T-cell (primary cell): Measurements from ENCODE around the gene MFSD1. TPM values are rescaled to one million over a fixed set of nuclear protein-coding genes. Genes with fewer than 3 reads are reported as not detected.
A peak's percentile ranks its signal among the peaks of the same experiment; 100 is the strongest.

ENCODE experiments used
- ATAC-seq, 4 experiments: fragments of 200-7000 bp in 3 of 4; fragments of 150-1000 bp in 1 of 4; cut with Tn5 transposase; replicated peaks in 1 of 4; 1 replicate in 3 of 4; 2 replicates in 1 of 4; pipeline ENCODE4 v1.10.0; 2021; ENCODE audit warnings: moderate library complexity in 3 of 4, mild to moderate bottlenecking in 2 of 4, moderate number of reproducible peaks in 1 of 4
- CTCF ChIA-PET, 2 donors: fragments of 300-600 bp; sonication (Branson Sonifier 250); formaldehyde crosslinking; loops; one replicate each; lab custom pipeline; 2022; ENCODE audit warnings: antibody characterized with exemption in 2 of 2; lab: Charles Lee
- POLR2A ChIA-PET, 2 donors: fragments of 300-600 bp; sonication (Branson Sonifier 250); formaldehyde crosslinking; loops; one replicate each; lab custom pipeline; 2022; ENCODE audit warnings: antibody characterized with exemption in 2 of 2; lab: Charles Lee
- DNase-seq, 35 experiments: peaks; one replicate each; pipeline versions ENCODE4 v3.0.0 to v3.0.0-alpha.2; 2013 to 2023
- H3K27ac ChIP-seq: one replicate; pipeline ENCODE4 v1.5.1; 2013; ENCODE audit warnings: low read length
- H3K27me3 ChIP-seq, 2 experiments: replicated peaks in 1 of 2; 1 replicate in 1 of 2; 2 replicates in 1 of 2; pipeline versions ENCODE4 v1.6.1 to v1.7.0; 2013; ENCODE audit warnings: low read length in 1 of 2, mixed read lengths in 1 of 2; ENCODE audit not compliant: control insufficient read depth in 2 of 2, insufficient read depth in 2 of 2; ENCODE audit errors: extremely low read depth in 1 of 2
- H3K36me3 ChIP-seq, 2 donors: 1 replicate in 1 of 2; 2 replicates in 1 of 2; pipeline versions ENCODE4 v1.6.1 to v1.7.0; 2013; ENCODE audit warnings: low read length in 1 of 2; ENCODE audit not compliant: control insufficient read depth in 2 of 2, insufficient read depth in 1 of 2; ENCODE audit errors: extremely low read depth in 1 of 2
- H3K4me1 ChIP-seq, 2 experiments: 1 replicate in 1 of 2; 2 replicates in 1 of 2; pipeline versions ENCODE4 v1.6.1 to v1.7.0; 2013; ENCODE audit warnings: low read length in 2 of 2, mixed read lengths in 1 of 2; ENCODE audit not compliant: insufficient read depth in 2 of 2, control insufficient read depth in 1 of 2; ENCODE audit errors: extremely low read depth in 1 of 2
- H3K4me3 ChIP-seq, 2 donors: 1 replicate in 1 of 2; 2 replicates in 1 of 2; pipeline versions ENCODE4 v1.5.1 to v1.7.0; 2013; ENCODE audit warnings: mild to moderate bottlenecking in 2 of 2, low read length in 1 of 2, moderate library complexity in 1 of 2; ENCODE audit not compliant: control insufficient read depth in 1 of 2; ENCODE audit errors: extremely low read depth in 1 of 2
- H3K9me3 ChIP-seq: 2 replicates; pipeline ENCODE4 v1.7.0; 2013
- H3K27ac Mint-ChIP-seq, 2 donors: one replicate each; pipeline ENCODE4 v1.8.0; 2020 to 2021; ENCODE audit warnings: mild to moderate bottlenecking in 2 of 2, mixed read lengths in 2 of 2
- H3K27me3 Mint-ChIP-seq, 2 donors: one replicate each; pipeline ENCODE4 v1.8.0; 2021 to 2022; ENCODE audit warnings: mixed read lengths in 2 of 2
- H3K36me3 Mint-ChIP-seq: one replicate; pipeline ENCODE4 v1.8.0; 2021; ENCODE audit warnings: mixed read lengths
- H3K4me1 Mint-ChIP-seq, 3 donors: one replicate each; pipeline ENCODE4 v1.8.0; 2020 to 2022; ENCODE audit warnings: mixed read lengths in 3 of 3, mild to moderate bottlenecking in 1 of 3
- H3K4me3 Mint-ChIP-seq, 3 donors: one replicate each; pipeline ENCODE4 v1.8.0; 2020 to 2022; ENCODE audit warnings: mild to moderate bottlenecking in 3 of 3, mixed read lengths in 3 of 3, moderate library complexity in 3 of 3
- H3K9me3 Mint-ChIP-seq, 3 donors: one replicate each; pipeline ENCODE4 v1.8.0; 2020 to 2022; ENCODE audit warnings: mixed read lengths in 3 of 3
- WGBS: methylation state at CpG from one replicate; pipeline ENCODE4 v1.1.5; 2013; ENCODE audit warnings: missing lambda C conversion rate; ENCODE audit not compliant: insufficient coverage; 5-methylcytosine and 5-hydroxymethylcytosine counted together
- total RNA-seq, 35 experiments: library from RNA in 6 of 35; stranded (reverse) in 6 of 35; fragments of 120-200 nt in 1 of 35; gene quantifications; one replicate each; pipeline versions ENCODE4 v1.2.1 to v1.2.4 and lab custom pipeline; 2013 to 2026

The MFSD1 gene
- total RNA-seq, 5 donors from 2014 or later (not counting 1 experiment from before 2014, with no cell fraction given): 17.7 to 28.3 (median 25.5) TPM

GRCh38 chr3:158782283-158782989 lies 19.4 kb upstream of the MFSD1 start:
- H3K9me3 Mint-ChIP-seq: no peaks in the 10 kb centered on the region
- Histone ChIP-seq H3K4me1 (no peaks in the 10 kb centered on the region), H3K27me3 (no peaks in the 10 kb centered on the region), H3K27ac (no peak overlapping the region), H3K9me3 (no peaks in the 10 kb centered on the region), H3K4me3 (no peak overlapping the region), H3K36me3 (no peaks in the 10 kb centered on the region)
- no peak overlapping the region for H3K4me3 Mint-ChIP-seq
- WGBS: 0% methylated on average over 1 of the region's 3 CpGs
- CTCF ChIA-PET: no interaction called here
- H3K27me3 Mint-ChIP-seq: no peaks in the 10 kb centered on the region
- POLR2A ChIA-PET: no interaction called here
- no peak for ATAC-seq
- no peak for DNase-seq
- H3K4me1 Mint-ChIP-seq: no peaks in the 10 kb centered on the region
- no peak overlapping the region for H3K27ac Mint-ChIP-seq
- peaks cover 7% of the 10 kb centered on the region for H3K36me3 Mint-ChIP-seq

- no peaks in the 10 kb centered on the region for H3K9me3 Mint-ChIP-seq
- ATAC-seq (no peak), DNase-seq (no peak)
- ChIA-PET POLR2A (no interaction called here), CTCF (interaction anchor here in 1 of 2 donors (0.7 kb wide), 1 partner anchor 12 kb away, joined by 4 read pairs; no protein-coding TSS in a partner anchor)
- WGBS: no CpG with 5 or more reads among the region's 2 CpGs
- H3K27ac ChIP-seq: no peak overlapping the region
- H3K27ac Mint-ChIP-seq: no peak overlapping the region
- H3K4me1 ChIP-seq: no peaks in the 10 kb centered on the region
- H3K36me3 Mint-ChIP-seq: peaks cover 7% of the 10 kb centered on the region
- H3K4me1 Mint-ChIP-seq: no peaks in the 10 kb centered on the region
- H3K4me3 ChIP-seq: no peak overlapping the region
- no peaks in the 10 kb centered on the region for H3K9me3 ChIP-seq
- no peaks in the 10 kb centered on the region for H3K36me3 ChIP-seq
- no peaks in the 10 kb centered on the region for H3K27me3 Mint-ChIP-seq
- H3K27me3 ChIP-seq: no peaks in the 10 kb centered on the region
- H3K4me3 Mint-ChIP-seq: no peak overlapping the region
Measured at GRCh38 chr3:158783051-158783450, 18.8 kb upstream of the MFSD1 start.

- Histone ChIP-seq H3K36me3 (no peaks in the 10 kb centered on the region), H3K27me3 (no peaks in the 10 kb centered on the region), H3K4me1 (no peaks in the 10 kb centered on the region), H3K27ac (no peak overlapping the region), H3K9me3 (no peaks in the 10 kb centered on the region), H3K4me3 (no peak overlapping the region)
- POLR2A ChIA-PET: no interaction called here
- DNase-seq (no peak), ATAC-seq (no peak)
- H3K36me3 Mint-ChIP-seq: peaks cover 7% of the 10 kb centered on the region
- CTCF ChIA-PET: no interaction called here
- H3K27ac Mint-ChIP-seq: no peak overlapping the region
- H3K27me3 Mint-ChIP-seq: no peaks in the 10 kb centered on the region
- H3K4me1 Mint-ChIP-seq: peaks cover 0 to under 1% (median 0%) of the 10 kb centered on the region in 3 donors
- no peaks in the 10 kb centered on the region for H3K9me3 Mint-ChIP-seq
- no peak overlapping the region for H3K4me3 Mint-ChIP-seq
- WGBS: no CpG with 5 or more reads among the region's 3 CpGs
Measured at GRCh38 chr3:158785972-158786371, 15.9 kb upstream of the MFSD1 start.

- no peaks in the 10 kb centered on the region for H3K27me3 ChIP-seq
- ChIA-PET CTCF (interaction anchor here in 1 of 2 donors (1.5 to 2.0 kb wide), 3 partner anchors 14 to 62 kb away, joined by 4 to 13 read pairs (median 9); partner anchors contain the start of gene MFSD1), POLR2A (no interaction called here)
- no peaks in the 10 kb centered on the region for H3K4me1 ChIP-seq
- Mint-ChIP-seq H3K27ac (no peak overlapping the region), H3K9me3 (no peaks in the 10 kb centered on the region), H3K27me3 (no peaks in the 10 kb centered on the region), H3K36me3 (peaks cover 7% of the 10 kb centered on the region), H3K4me1 (peaks cover 3 to 6% (median 3%) of the 10 kb centered on the region in 3 donors), H3K4me3 (no peak overlapping the region)
- ATAC-seq: no peak
- no CpG with 5 or more reads among the region's 1 CpG for WGBS
- H3K9me3 ChIP-seq: no peaks in the 10 kb centered on the region
- no peak overlapping the region for H3K27ac ChIP-seq
- H3K4me3 ChIP-seq: no peak overlapping the region
- H3K36me3 ChIP-seq: no peaks in the 10 kb centered on the region
- DNase-seq: no peak
Measured at GRCh38 chr3:158788446-158788845, 13.4 kb upstream of the MFSD1 start.

- Mint-ChIP-seq H3K27ac (no peak overlapping the region), H3K36me3 (peaks cover 7% of the 10 kb centered on the region), H3K4me3 (no peak overlapping the region), H3K4me1 (peaks cover 3 to 6% (median 3%) of the 10 kb centered on the region in 3 donors), H3K27me3 (no peaks in the 10 kb centered on the region), H3K9me3 (no peaks in the 10 kb centered on the region)
- Histone ChIP-seq H3K4me3 (no peak overlapping the region), H3K27me3 (peaks cover 0 to 2% of the 10 kb centered on the region in 2 experiments), H3K36me3 (no peaks in the 10 kb centered on the region), H3K27ac (no peak overlapping the region), H3K4me1 (no peaks in the 10 kb centered on the region), H3K9me3 (no peaks in the 10 kb centered on the region)
- WGBS: no CpG with 5 or more reads among the region's 1 CpG
- ChIA-PET POLR2A (interaction anchor here in 1 of 2 donors (0.6 kb wide), 1 partner anchor 28 kb away, joined by 4 read pairs; no protein-coding TSS in a partner anchor), CTCF (interaction anchor here (0.6 to 2.0 kb wide), 17 partner anchors 13 to 680 kb away, joined by 3 to 13 read pairs (median 4); partner anchors contain the start of genes MFSD1 (in 1 of the 2) and RSRC1 (in 1 of the 2))
- no peak for ATAC-seq
- DNase-seq: no peak
Measured at GRCh38 chr3:158789592-158789991, 12.3 kb upstream of the MFSD1 start.

GRCh38 chr3:158790901-158791589 lies 10.8 kb upstream of the MFSD1 start:
- POLR2A ChIA-PET: interaction anchor here in 1 of 2 donors (0.5 to 0.7 kb wide), 3 partner anchors 87 to 1187 kb away, joined by 3 read pairs; no protein-coding TSS in a partner anchor
- H3K9me3 ChIP-seq: no peaks in the 10 kb centered on the region
- no peaks in the 10 kb centered on the region for H3K27me3 Mint-ChIP-seq
- peak in 14 of 35 experiments; percentile 0 to 76 (median 14) for DNase-seq
- no peak overlapping the region for H3K4me3 ChIP-seq
- H3K4me1 Mint-ChIP-seq: peaks cover 3 to 6% (median 3%) of the 10 kb centered on the region in 3 donors
- no peaks in the 10 kb centered on the region for H3K36me3 ChIP-seq
- no peak overlapping the region for H3K27ac ChIP-seq
- no peaks in the 10 kb centered on the region for H3K4me1 ChIP-seq
- CTCF ChIA-PET: interaction anchor here (0.6 to 2.0 kb wide), 17 partner anchors 10 to 1903 kb away, joined by 3 to 47 read pairs (median 5); partner anchors contain the start of genes GFM1 (in 1 of the 2), LXN (in 1 of the 2) and MFSD1 (in 1 of the 2)
- H3K9me3 Mint-ChIP-seq: no peaks in the 10 kb centered on the region
- WGBS: 5% methylated on average over 4 of the region's 11 CpGs
- H3K4me3 Mint-ChIP-seq: peak overlapping the region; percentile 47 to 63 (median 47)
- H3K27me3 ChIP-seq: peaks cover 0 to 3% of the 10 kb centered on the region in 2 experiments
- peaks cover 7% of the 10 kb centered on the region for H3K36me3 Mint-ChIP-seq
- no peak overlapping the region for H3K27ac Mint-ChIP-seq
- peak; percentile 58 to 69 (median 64) for ATAC-seq
